GM20000 (cell line): ENCODE results near the gene EMC10.

ENCODE experiments used
- DNase-seq: peaks from one replicate; pipeline ENCODE4 v3.0.0; 2012; ENCODE audit warnings: low spot score
- CTCF ChIP-seq: IDR thresholded peaks from 2 replicates; pipeline ENCODE4 v1.5.1; 2012; ENCODE audit warnings: mild to moderate bottlenecking, control low read depth; ENCODE audit errors: extremely low read depth, missing control alignments

Gene EMC10

GRCh38 chr19:50534478-50534877 is 58.2 kb downstream of the EMC10 start:
- TF ChIP-seq CTCF, result no peak
- DNase-seq, result peak; percentile 67

DNA sequence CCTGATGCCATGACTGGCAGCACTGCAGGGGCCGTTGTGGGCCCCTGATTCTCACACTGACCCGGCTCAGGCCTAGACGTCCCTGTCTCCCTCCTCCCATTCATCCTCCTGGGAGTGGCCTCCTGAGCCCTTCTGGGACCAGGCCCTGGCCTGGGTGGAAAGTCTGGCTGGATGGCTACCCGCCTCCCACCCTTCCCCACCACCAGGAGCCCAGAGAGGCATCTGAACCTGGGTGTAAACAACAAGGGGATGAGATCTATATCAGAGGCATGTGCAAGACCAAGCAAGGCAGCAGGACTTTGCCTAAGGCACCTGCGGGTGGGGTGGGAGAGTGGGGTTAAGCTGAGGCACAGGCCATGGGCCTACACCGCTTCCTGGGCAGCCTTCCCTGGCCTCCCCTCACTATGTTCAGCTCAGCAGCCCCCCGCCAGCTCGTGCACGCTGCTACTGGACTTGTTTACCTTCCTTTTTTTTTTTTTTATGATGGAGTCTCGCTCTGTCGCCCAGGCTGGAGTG is 59.4 kb downstream of the EMC10 start:
- DNase-seq, result no peak
- TF ChIP-seq CTCF, result no peak

DNA sequence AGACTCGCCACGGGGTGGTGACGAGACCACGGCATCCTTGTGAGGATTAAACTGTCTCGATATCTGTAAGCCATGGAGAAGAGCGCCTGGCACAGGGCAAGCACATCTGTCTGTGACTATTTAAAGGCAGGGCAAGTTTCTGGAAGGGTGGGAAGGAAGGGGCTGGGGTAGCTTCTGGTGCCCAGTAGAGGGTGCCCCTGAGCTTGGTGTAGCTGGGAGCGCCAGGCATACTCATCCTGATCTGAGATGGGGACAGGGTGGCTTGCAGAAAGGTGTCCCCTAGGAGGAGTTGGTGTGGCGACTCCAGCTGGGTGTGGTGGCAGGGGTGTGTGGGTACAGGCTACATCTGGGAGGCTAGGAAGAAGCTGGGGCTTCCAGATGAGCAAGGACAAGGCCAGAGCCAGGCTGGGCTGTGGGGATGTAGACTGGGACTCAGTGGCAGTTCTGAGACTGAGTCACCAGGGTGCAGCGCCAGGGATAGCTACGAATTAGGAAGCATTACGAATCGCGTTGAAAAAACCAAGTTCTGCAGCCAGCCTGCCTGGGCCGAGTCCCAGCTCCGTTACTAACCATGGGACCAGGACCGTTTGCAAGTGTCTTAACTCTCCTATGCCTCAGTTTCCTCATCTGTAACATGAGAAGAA is 60.5 kb downstream of the EMC10 start:
- no peak for DNase-seq
- TF ChIP-seq CTCF, result no peak

DNA sequence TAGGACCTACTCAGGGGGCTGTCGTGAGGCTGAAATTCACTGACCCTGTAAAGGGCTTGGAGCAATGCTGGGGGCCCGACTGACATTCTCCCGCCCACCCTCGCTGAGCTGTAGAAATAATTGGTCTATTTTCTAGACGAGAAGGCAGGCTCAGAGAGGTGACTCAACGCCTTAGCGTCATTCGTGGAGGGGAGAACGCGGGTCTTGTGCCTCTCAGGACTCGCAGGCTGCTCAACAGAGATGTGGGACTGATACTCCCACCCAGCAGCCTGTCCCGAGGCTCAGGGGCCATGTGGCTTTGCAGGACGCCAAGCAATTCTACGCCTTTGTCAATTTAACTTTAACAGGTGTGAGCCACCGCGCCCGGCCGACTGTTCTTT is 61.0 kb downstream of the EMC10 start:
- TF ChIP-seq CTCF, result no peak
- DNase-seq, result no peak

DNA sequence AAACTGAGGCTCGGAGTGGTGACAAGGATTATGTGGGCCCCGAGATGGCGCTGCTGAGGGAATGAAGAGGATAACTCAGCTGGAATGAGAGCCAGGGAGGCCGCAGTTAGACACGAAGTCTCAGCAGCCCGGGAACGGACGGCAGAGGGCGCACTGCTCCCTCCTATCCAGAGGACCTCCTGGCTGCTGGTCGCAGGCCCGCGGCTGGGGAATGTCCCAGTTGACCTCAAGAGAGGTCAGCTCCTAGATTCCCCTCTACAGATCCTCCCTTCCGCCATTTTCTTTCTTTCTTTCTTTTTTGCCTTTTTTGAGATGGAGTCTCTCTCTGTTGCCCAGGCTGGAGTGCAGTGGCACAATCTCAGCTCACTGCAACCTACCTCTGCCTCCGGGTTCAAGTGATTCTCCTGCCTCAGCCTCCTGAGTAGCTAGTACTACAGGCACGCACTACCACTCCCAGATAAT is 61.5 kb downstream of the EMC10 start:
- TF ChIP-seq CTCF, result peak; percentile 72
- DNase-seq, result peak; percentile 84
